ENCODE data around the gene DOCK3.

GRCh38 chr3:50661321-50661837, 13.3 kb upstream of the DOCK3 start:
- TF ChIP-seq POLR2AphosphoS5 (IDR thresholded peaks at IDR 0.05; ENCODE audit: low read depth, low read length) (no peak), REST (IDR thresholded peaks at IDR 0.05; ENCODE audit: insufficient read depth in 1 of 2, low read depth in 2 of 2, low read length in 2 of 2) (no peak)

All from PFSK-1 (cell line).